HG03378 (cell line): Measurements from ENCODE around the gene ELMO1.

Experiments used
- ATAC-seq: cut with Tn5 transposase; IDR thresholded peaks from one replicate; pipeline ENCODE4 v1.9.1; 2021; ENCODE audit warnings: mild to moderate bottlenecking, moderate library complexity; ENCODE audit not compliant: unreplicated experiment

ELMO1 gene

GRCh38 chr7:37282093-37282444 lies 166.6 kb downstream of the ELMO1 start:
- no peak for ATAC-seq

GRCh38 chr7:37281368-37282092 lies 167.1 kb downstream of the ELMO1 start:
- ATAC-seq, result no peak

- no peak for ATAC-seq
Observed at GRCh38 chr7:37277513-37277912, 171.2 kb downstream of the ELMO1 start.

DNA sequence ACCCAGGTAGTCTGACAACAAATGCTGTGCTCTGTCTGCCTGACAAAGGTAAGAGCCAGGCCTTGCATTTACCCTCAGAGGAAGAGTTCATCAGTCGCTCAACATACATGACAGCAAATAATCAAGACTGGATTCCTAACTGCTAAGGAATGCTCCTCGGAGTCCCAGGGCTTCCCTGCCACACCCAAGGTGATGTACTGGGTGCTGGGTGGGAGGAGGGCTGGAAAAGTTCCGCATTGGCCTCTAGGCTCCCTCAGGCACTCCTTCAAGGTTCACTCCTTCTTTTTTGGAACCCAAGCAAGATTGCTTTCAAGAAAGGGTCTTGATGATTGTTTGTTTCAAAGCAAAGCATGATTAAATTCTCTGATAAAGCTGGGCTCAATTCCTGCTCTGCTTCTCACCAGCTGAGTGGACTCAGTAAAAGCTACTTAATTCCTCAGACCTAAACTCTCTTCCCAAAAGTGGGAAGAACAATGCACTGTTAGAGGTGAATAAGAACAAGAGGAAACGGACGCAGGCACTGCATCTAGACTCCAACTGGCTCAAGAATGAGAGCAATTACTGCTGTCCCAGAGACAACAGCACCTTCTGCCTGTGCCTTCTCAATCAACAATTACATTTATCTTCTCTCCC lies 173.5 kb downstream of the ELMO1 start:
- no peak for ATAC-seq

DNA sequence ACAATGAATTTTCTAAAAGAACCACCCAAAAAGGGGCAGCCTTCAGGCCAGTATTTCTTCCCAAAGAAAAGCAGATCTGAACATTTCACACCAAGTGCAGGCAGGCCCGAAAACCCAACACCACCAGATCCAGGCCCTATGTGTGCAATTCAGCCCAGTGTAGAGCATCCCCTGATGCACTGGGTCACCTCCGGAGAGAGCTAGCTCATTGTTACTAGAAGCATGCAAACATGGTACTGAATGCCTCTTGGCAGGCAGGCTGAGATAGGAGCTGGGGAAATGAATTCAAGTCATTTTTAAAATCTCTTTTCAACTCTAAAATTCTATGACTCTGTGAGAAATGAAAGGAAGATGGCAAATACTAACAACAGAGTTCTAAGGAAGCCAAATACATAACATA lies 174.8 kb downstream of the ELMO1 start:
- ATAC-seq, result no peak

DNA sequence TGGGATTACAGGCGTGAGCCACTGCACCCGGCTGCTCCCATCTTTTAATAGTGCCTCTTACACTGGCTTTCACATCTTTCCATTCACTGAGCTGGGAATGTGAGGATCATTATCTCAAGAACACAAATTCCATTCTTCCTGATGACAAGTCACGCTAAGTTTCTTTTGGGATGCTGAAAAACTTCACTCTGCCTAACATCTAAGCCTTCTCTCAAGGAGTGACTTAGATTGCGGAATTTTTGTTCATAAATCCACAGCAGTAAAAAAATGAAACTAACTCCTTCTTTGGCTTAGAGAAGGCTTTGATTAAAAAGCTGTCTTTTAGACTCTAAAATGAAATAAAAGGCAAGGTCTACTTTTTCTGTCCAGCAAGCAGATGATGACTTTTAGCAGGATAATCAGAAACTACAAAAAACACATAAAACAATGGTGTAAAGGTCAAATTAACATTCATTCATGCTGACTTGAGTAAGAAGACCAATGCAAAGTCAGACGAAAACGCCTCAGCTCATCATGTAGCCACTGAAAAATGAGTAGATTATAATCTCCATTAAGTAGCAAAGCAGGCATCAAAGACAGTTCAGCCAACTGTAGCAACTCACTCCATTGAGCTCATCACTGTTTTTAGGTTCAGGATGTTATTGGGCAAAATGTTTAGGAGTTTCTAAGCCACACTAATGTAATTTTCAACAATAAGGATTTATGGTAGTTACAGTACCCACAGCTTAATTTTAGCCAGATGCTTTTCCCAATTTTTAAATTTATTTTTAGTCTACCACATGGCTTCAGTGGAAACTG lies 178.8 kb downstream of the ELMO1 start:
- ATAC-seq, result no peak

DNA sequence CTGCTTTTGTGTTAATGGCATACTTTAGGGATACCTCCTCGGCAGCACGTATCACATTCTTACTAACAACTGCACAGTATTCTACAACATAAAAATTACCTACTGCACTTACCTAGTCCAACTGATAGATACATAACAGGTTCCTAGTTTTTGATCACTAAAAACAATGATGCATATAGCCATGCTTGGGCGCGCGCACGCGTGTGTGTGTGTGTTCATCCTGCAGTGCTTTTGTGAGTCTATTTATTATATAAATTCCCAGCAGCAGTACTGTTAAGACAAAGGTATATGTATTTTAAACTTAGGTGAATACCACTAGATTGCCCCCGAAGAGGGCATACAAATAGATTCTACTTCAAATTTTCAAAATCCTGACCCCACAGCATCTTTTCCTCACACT lies 181.4 kb downstream of the ELMO1 start:
- ATAC-seq, result no peak

GRCh38 chr7:37265876-37266275 lies 182.8 kb downstream of the ELMO1 start:
- ATAC-seq, result no peak

- ATAC-seq, result no peak
Observed at GRCh38 chr7:37265006-37265405, 183.7 kb downstream of the ELMO1 start.

GRCh38 chr7:37262181-37262580 lies 186.5 kb downstream of the ELMO1 start:
- no peak for ATAC-seq

DNA sequence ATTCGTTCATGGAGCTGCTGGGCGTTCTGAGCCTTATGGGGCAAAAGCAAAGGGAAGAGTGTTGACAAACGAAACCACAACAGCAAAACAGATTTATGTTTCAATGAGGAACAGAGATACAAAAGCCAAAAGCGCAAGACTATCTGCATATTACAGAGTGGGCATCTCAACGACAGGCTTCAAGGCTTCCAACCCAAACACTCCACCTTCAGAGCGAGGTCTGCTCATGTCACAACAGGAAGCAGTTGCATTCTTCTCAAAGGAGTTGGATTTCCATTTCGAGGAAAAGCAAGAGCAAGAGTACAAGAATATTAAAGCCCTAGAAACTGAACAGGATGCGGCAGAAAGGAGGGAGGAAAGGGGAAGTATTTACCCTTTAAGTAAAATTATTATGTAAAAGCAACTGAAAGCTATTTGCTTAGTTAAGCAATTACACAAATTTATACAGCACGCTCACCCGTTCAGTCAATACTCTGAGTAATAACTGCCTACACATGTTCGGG lies 189.3 kb downstream of the ELMO1 start:
- no peak for ATAC-seq

DNA sequence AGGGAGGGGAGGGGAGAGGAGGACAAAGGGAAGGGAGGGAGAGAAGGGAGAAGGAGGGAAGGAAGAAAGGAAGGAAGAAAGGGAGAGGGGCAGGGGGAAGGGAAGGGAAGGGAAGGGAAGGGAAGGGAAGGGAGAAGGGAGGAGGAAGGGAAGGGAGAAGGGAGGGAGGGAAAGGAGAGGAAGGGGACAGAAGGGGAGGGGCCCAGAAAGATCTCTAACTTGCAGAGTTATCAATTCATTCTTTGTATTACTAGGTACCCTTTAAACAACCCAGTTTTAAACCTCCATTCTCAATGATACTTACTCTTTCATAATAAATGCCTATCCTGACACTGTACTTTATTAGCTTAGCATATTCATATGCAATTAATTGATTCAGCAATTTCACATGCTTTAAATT lies 192.0 kb downstream of the ELMO1 start:
- no peak for ATAC-seq

- ATAC-seq, result no peak
Observed at GRCh38 chr7:37255327-37255944, 193.2 kb downstream of the ELMO1 start.

DNA sequence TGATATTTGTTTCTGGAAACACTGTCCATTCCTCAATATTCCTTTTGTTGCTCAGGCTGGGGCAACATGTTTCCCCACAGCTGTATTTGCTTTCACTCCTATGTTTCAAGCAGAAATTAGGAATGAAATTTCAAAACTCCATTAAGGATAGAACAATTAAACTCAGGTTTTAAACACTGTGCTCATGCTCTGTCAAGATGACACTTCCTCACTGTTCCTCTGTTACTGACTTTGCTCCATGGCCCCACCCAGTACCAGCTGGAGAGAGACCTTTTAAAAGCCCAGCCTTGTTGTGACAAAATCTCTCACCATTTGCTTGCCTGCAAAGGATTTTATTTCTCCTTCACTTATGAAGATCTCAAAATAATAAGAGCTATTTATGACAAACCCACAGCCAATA lies 197.4 kb downstream of the ELMO1 start:
- no peak for ATAC-seq

GRCh38 chr7:37249240-37249639 lies 199.4 kb downstream of the ELMO1 start:
- ATAC-seq, result no peak

- no peak for ATAC-seq
Observed at GRCh38 chr7:37248396-37248861, 200.2 kb downstream of the ELMO1 start.

- no peak for ATAC-seq
Observed at GRCh38 chr7:37247861-37248260, 200.8 kb downstream of the ELMO1 start.

- no peak for ATAC-seq
Observed at GRCh38 chr7:37245590-37245989, 203.1 kb downstream of the ELMO1 start.

GRCh38 chr7:37236906-37237305 lies 211.8 kb downstream of the ELMO1 start:
- no peak for ATAC-seq

DNA sequence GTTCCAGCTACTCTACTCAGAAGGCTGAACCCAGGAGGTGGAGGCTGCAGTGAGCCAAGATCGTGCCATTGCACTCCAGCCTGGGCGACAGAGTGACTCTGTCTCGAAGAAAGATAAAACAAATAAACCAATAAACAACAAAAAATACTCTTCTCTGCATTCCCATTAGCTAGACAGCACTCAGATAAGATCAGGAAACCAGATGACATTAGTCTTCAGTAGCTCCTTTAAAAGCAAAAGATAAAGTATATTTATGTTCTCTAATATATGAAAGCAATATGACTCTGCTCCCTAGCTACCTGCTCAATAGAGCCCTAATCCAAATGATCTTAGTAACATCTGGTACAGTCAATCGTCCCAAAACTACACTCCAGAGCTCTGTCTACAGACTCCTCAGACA lies 212.9 kb downstream of the ELMO1 start:
- ATAC-seq, result no peak

DNA sequence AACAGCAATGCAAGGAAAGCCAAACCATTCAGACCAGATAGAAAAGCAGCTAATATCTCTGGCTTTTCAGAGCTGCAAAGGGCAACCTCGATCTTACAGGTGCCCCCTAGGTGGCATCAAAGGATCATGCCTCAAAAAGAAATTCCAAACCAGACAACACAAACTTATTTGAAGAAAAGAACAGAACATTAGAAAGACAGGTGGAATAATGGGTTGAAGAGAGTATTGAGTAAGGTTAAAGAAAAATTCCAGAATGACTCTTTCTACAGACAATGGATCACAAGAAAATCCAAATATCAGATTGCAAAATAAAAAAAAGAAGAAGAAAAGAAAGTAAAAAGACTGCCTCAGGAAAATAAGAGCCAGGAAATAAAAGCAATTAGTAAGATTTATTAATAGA lies 213.7 kb downstream of the ELMO1 start:
- ATAC-seq, result no peak
